ENCODE results near the gene LECT2.

The LECT2 gene

DNA sequence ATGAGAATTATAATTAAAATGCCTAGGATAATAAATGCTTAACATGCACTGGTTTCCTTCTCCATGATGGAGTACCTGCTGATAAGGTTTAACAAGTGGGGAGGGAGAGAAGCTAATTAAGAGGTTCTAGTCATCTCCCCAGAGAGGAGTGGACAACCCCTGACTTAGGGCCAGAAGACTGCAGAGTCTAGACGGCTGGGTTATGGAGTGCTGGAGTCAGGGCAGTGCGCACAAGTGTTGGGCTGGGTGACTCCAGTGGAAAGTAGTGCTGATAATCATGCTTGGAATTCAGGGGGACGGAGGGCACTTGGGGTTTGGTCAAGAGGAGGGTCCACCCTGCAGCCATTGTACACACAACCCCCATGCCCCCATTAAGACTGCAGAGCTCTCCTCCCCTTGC is 41.2 kb upstream of the LECT2 start:
- Histone ChIP-seq H3K4me2 (ENCODE audit: low read depth, low read length) (no peak overlapping the region), H3K27ac (ENCODE audit: low read length) (no peak overlapping the region), H3K9me2 (replicated peaks; ENCODE audit: insufficient read depth, low read length) (no peaks in the 10 kb centered on the region), H3K4me1 (ENCODE audit: low read length) (no peaks in the 10 kb centered on the region), H3K27me3 (replicated peaks; ENCODE audit: insufficient read depth, low read length) (no peaks in the 10 kb centered on the region), H3K4me3 (ENCODE audit: low read length) (no peak overlapping the region), H3K36me3 (replicated peaks; ENCODE audit: insufficient read depth, low read length) (no peaks in the 10 kb centered on the region), H3K9ac (ENCODE audit: low read length) (no peak overlapping the region), H3F3A (ENCODE audit: insufficient read depth, low read length) (no peaks in the 10 kb centered on the region), H4K20me1 (ENCODE audit: insufficient read depth, low read length) (no peaks in the 10 kb centered on the region), H2AFZ (ENCODE audit: low read length) (no peak overlapping the region), H3K9me3 (replicated peaks; ENCODE audit: insufficient read depth, low read length) (no peaks in the 10 kb centered on the region), H3K79me2 (ENCODE audit: low read length) (no peaks in the 10 kb centered on the region)
- no peak for DNase-seq
- no peak for TF ChIP-seq EZH2 (optimal IDR thresholded peaks at IDR 0.05; ENCODE audit: low read depth, low read length)
- no peak for TF ChIP-seq EZH2phosphoT487 (IDR thresholded peaks at IDR 0.05; ENCODE audit: low read length)
- TF ChIP-seq, protein P1, sequence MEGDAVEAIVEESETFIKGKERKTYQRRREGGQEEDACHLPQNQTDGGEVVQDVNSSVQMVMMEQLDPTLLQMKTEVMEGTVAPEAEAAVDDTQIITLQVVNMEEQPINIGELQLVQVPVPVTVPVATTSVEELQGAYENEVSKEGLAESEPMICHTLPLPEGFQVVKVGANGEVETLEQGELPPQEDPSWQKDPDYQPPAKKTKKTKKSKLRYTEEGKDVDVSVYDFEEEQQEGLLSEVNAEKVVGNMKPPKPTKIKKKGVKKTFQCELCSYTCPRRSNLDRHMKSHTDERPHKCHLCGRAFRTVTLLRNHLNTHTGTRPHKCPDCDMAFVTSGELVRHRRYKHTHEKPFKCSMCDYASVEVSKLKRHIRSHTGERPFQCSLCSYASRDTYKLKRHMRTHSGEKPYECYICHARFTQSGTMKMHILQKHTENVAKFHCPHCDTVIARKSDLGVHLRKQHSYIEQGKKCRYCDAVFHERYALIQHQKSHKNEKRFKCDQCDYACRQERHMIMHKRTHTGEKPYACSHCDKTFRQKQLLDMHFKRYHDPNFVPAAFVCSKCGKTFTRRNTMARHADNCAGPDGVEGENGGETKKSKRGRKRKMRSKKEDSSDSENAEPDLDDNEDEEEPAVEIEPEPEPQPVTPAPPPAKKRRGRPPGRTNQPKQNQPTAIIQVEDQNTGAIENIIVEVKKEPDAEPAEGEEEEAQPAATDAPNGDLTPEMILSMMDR (IDR thresholded peaks at IDR 0.05; ENCODE audit: low read length) = no peak

DNA sequence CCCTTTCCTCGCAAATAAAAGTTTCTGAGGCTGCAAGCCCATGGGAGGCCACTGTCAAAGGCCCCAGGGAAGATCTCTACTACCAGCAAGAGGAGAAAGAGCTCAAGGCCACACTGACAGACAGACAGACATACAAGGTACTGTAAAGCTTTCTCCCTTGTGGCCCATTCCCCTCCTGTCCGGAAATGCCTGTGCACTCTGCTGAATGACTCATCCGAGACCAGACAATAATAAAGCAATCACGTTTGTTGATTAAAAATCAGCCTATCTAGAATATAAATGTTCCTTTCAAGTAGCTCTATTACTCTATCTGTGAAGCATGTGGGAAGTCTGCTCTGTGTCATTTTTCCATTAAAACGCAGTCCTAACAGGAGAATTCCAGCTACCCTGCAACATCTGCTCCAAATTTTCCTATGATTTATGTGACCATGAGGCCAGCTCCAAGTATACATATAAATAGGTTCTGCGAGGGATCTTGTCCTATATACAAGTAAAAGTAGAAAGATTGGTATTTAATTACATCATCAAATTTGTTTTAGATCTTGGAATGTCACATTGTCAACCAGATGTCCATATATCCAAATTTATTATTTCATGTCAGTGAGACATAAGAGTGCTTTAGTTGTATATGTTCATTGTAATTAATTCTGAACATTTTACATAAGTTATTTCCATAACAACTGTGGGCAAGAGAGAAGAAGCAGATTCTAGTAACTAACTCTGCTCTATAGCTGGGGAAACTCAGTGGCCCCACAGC is 39.3 kb upstream of the LECT2 start:
- Histone ChIP-seq H3K9ac (ENCODE audit: low read length) (no peak overlapping the region), H4K20me1 (ENCODE audit: insufficient read depth, low read length) (no peaks in the 10 kb centered on the region), H3F3A (ENCODE audit: insufficient read depth, low read length) (no peaks in the 10 kb centered on the region), H3K4me3 (ENCODE audit: low read length) (no peak overlapping the region), H3K9me3 (replicated peaks; ENCODE audit: insufficient read depth, low read length) (no peaks in the 10 kb centered on the region), H3K27me3 (replicated peaks; ENCODE audit: insufficient read depth, low read length) (no peaks in the 10 kb centered on the region), H3K4me1 (ENCODE audit: low read length) (no peaks in the 10 kb centered on the region), H3K9me2 (replicated peaks; ENCODE audit: insufficient read depth, low read length) (no peaks in the 10 kb centered on the region), H3K4me2 (ENCODE audit: low read depth, low read length) (no peak overlapping the region), H3K27ac (ENCODE audit: low read length) (no peak overlapping the region), H3K79me2 (ENCODE audit: low read length) (no peaks in the 10 kb centered on the region), H3K36me3 (replicated peaks; ENCODE audit: insufficient read depth, low read length) (no peaks in the 10 kb centered on the region), H2AFZ (ENCODE audit: low read length) (no peak overlapping the region)
- TF ChIP-seq EZH2 (optimal IDR thresholded peaks at IDR 0.05; ENCODE audit: low read depth, low read length) (no peak), EZH2phosphoT487 (IDR thresholded peaks at IDR 0.05; ENCODE audit: low read length) (no peak)
- TF ChIP-seq, protein P1 (IDR thresholded peaks at IDR 0.05; ENCODE audit: low read length) = no peak
- no peak for DNase-seq

DNA sequence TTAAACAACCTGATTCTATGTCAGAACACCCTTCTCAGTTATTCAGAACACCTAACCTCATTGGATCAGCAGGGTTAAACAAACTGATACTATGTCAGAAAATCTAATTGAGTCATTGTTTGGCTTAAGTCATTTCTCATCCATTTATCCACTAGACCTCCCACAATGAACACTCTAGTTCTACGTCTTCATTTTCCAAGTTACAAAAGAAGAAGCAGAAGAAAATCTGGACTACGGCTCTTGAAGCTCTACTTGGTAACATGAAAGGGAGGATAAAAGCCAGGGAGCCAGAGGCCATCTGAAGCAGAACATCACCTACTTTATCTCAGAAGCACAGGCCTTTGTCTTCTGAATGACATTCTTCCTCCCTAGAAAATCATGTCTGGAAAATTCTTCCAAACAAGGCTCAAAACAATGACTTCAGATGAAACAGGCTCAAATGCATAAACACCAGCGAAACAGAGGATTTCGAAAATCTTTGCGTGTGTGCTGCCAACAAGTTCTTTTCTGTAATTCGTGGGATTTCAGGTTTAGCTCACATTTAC is 38.6 kb upstream of the LECT2 start:
- H3K9ac ChIP-seq (ENCODE audit: low read length) = no peak overlapping the region
- no peaks in the 10 kb centered on the region for H3K9me3 ChIP-seq (replicated peaks; ENCODE audit: insufficient read depth, low read length)
- H3K79me2 ChIP-seq (ENCODE audit: low read length) = no peaks in the 10 kb centered on the region
- H3K36me3 ChIP-seq (replicated peaks; ENCODE audit: insufficient read depth, low read length) = no peaks in the 10 kb centered on the region
- no peaks in the 10 kb centered on the region for H3K9me2 ChIP-seq (replicated peaks; ENCODE audit: insufficient read depth, low read length)
- no peak overlapping the region for H3K4me2 ChIP-seq (ENCODE audit: low read depth, low read length)
- H3F3A ChIP-seq (ENCODE audit: insufficient read depth, low read length) = no peaks in the 10 kb centered on the region
- no peak overlapping the region for H3K4me3 ChIP-seq (ENCODE audit: low read length)
- no peak overlapping the region for H2AFZ ChIP-seq (ENCODE audit: low read length)
- TF ChIP-seq EZH2 (optimal IDR thresholded peaks at IDR 0.05; ENCODE audit: low read depth, low read length) (no peak), EZH2phosphoT487 (IDR thresholded peaks at IDR 0.05; ENCODE audit: low read length) (no peak)
- TF ChIP-seq, protein P1 (IDR thresholded peaks at IDR 0.05; ENCODE audit: low read length) = no peak
- no peaks in the 10 kb centered on the region for H4K20me1 ChIP-seq (ENCODE audit: insufficient read depth, low read length)
- no peaks in the 10 kb centered on the region for H3K4me1 ChIP-seq (ENCODE audit: low read length)
- no peak for DNase-seq
- no peaks in the 10 kb centered on the region for H3K27me3 ChIP-seq (replicated peaks; ENCODE audit: insufficient read depth, low read length)
- H3K27ac ChIP-seq (ENCODE audit: low read length) = no peak overlapping the region

Measured in MM.1S (cell line).